Measurements from ENCODE around the gene TLE5. TPM values are rescaled to one million over a fixed set of nuclear protein-coding genes. Genes with fewer than 3 reads are reported as not detected.
A peak's percentile ranks its signal among the peaks of the same experiment; 100 is the strongest.

Gene TLE5
- total RNA-seq, 6 experiments from 2014 or later, result 119 to 198 (median 152) TPM

DNA sequence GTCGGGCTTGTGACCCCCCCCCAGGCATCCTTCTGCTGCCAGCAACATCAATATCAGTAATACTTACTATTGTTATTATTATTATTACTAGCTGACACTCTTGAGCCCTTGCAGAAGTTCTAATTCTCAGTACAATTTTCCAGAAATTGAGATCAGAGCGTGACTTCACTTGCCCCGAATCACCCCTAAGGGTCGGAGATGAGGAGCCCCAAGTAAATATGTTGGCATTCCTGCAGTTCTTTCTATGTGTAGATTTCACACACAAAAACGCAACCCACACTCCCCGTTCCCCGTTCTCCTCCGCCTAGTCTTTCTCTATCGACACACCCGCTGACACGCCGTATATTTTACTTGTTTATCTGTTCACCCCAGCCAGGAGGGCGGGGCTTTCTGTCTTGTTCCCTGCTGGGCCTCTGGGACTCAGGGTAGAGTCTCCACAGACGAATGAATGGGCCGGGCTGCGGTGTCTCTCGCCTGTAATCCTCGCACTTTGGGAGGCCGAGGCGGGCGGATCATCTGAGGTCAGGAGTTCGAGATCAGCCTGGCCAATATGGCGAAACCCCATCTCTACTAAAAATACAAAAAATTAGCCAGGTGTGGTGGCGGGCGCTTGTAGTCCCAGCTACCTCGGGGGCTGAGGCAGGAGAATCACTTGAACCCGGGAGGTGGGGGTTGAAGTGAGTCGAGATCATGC is 14.7 kb downstream of the TLE5 start:
- Histone ChIP-seq H3K36me3 (no peaks in the 10 kb centered on the region), H3K27me3 (no peaks in the 10 kb centered on the region), H3K27ac (no peak overlapping the region), H3K9me3 (no peaks in the 10 kb centered on the region), H3K4me3 (peak overlapping the region in 1 of 3 donors; percentile 13), H3K4me1 (peaks cover 0 to 6% (median 0%) of the 10 kb centered on the region in 4 donors)
- 10% methylated on average over 28 of the region's 28 CpGs for WGBS (ENCODE audit: insufficient coverage, low coverage, low lambda C conversion rate, missing lambda C conversion rate)
- DNase-seq (peak; percentile 75 to 76 (median 75)), ATAC-seq (peak; percentile 85 to 92 (median 89))
- TF ChIP-seq POLR2A (IDR thresholded peaks at IDR 0.05), result no peak
- TF ChIP-seq, protein P1, sequence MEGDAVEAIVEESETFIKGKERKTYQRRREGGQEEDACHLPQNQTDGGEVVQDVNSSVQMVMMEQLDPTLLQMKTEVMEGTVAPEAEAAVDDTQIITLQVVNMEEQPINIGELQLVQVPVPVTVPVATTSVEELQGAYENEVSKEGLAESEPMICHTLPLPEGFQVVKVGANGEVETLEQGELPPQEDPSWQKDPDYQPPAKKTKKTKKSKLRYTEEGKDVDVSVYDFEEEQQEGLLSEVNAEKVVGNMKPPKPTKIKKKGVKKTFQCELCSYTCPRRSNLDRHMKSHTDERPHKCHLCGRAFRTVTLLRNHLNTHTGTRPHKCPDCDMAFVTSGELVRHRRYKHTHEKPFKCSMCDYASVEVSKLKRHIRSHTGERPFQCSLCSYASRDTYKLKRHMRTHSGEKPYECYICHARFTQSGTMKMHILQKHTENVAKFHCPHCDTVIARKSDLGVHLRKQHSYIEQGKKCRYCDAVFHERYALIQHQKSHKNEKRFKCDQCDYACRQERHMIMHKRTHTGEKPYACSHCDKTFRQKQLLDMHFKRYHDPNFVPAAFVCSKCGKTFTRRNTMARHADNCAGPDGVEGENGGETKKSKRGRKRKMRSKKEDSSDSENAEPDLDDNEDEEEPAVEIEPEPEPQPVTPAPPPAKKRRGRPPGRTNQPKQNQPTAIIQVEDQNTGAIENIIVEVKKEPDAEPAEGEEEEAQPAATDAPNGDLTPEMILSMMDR (IDR thresholded peaks at IDR 0.05), result no peak
- intact Hi-C loops (cut with DNase I), result no loop called here

DNA sequence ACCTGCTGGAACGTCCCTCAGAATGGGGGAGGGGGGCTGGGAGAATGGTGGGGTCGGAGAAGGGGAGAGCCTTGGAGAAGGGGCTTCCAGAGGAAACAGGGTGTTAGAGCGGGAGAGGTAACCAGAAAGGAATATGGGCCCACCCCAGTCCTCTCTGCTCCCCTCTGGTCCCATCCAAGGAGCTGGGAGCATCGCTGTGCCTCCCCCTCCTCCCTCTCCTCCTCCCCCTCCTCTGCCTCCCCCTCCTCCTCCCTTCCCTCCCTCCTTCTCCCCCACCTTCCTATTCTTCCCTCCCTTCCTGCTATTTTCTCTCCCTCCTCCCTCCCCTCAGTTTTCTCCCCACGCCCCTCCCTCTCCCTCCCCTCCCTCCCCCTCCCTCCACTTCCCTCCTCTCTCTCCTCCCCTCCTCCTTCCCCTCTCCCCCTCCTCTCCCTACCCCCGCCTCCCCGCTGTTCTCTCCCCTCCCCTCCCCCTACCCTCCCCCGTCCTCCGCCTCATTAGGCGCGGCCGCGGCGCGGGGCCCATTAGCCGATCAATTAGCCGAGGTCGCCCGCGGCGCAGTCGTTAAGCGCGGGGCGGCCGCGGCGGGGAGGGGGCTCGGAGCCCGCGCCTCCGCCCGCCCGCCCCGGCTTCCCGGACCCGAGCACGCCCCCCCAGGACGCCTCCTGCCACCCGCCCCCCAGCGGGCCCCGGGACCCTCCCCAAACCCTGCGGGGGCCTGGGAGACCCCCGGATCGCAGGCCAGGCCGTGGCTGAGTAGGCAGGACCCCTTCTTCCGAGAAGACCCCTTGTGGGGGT is 15.4 kb downstream of the TLE5 start:
- no peak for TF ChIP-seq POLR2A (IDR thresholded peaks at IDR 0.05)
- TF ChIP-seq, protein P1 (IDR thresholded peaks at IDR 0.05), result no peak
- intact Hi-C loops (cut with DNase I), result no loop called here
- Histone ChIP-seq H3K4me1 (peaks cover 0 to 6% (median 0%) of the 10 kb centered on the region in 4 donors), H3K27ac (no peak overlapping the region), H3K4me3 (peak overlapping the region in 1 of 3 donors; percentile 13), H3K9me3 (no peaks in the 10 kb centered on the region), H3K36me3 (no peaks in the 10 kb centered on the region), H3K27me3 (no peaks in the 10 kb centered on the region)
- WGBS (ENCODE audit: insufficient coverage, low coverage, low lambda C conversion rate, missing lambda C conversion rate), result 1% methylated on average over 35 of the region's 47 CpGs
- no peak for ATAC-seq
- no peak for DNase-seq

DNA sequence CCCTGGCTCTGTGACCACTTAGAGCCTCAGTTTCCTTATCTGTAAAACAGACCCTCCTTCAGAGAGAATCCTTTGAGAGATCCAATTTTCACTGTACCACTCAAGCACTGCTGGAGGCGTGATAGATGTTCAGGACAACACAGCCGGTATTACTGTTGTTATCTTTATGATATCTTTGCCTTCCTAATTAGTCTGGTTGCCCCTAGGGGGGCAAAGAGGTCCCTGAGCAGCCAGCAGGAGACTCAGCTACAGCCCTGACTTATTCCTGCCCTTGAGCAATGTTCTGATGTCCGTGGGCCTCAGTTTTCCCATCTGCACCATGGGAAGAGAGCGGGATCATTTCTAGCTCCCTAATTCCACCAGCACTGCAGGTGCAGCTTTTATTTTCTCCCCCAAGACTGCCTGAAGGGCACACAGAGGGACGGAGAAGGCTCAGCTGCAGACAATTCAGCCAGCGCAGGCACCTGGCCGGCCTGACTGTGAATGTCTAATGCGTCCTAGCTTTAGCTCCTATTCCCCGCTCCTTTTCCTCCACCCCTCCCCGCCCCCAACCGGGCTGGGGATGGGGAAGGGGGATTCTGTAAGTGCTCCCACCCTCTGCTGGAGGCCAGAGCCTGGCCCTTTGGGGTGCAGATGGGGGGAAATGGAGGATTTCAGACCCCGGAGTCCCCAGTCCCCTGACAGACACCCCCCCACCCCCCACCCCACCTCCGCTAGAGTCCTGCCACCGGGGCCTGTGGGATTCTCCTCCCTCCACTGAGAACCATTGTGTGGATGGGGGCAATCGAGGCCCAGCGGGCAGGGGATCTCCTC is 16.2 kb downstream of the TLE5 start:
- intact Hi-C loops (cut with DNase I), result no loop called here
- Histone ChIP-seq H3K27me3 (no peaks in the 10 kb centered on the region), H3K36me3 (no peaks in the 10 kb centered on the region), H3K27ac (no peak overlapping the region), H3K9me3 (no peaks in the 10 kb centered on the region), H3K4me3 (no peak overlapping the region), H3K4me1 (peaks cover 0 to 6% (median 0%) of the 10 kb centered on the region in 4 donors)
- TF ChIP-seq, protein P1 (IDR thresholded peaks at IDR 0.05), result no peak
- TF ChIP-seq POLR2A (IDR thresholded peaks at IDR 0.05), result no peak
- ATAC-seq (no peak), DNase-seq (no peak)
- 58% methylated on average over 6 of the region's 16 CpGs for WGBS (ENCODE audit: insufficient coverage, low coverage, low lambda C conversion rate, missing lambda C conversion rate)

DNA sequence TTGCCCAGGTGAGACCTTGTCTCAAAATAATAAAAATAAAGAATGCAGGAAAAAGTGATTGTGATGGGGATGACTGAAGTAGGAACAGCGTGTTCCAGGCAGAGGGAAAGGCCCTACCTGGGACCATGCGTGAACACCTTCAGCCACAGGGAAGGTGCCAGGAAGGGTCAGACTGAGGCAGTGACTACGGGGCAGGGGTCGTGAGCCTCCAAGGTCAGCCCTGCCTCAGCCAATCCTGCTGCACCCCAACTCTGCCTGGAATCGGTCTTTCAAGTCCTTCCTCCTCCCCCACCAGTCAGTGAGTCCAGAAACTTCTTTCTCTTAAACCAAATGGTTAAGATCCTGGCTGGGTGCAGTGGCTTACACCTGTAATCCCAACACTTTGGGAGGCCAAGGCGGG is 17.1 kb downstream of the TLE5 start:
- peaks cover 0 to 6% (median 0%) of the 10 kb centered on the region in 4 donors for H3K4me1 ChIP-seq
- no peak for DNase-seq
- no peaks in the 10 kb centered on the region for H3K9me3 ChIP-seq
- no peaks in the 10 kb centered on the region for H3K36me3 ChIP-seq
- ATAC-seq, result no peak
- WGBS (ENCODE audit: insufficient coverage, low coverage, low lambda C conversion rate, missing lambda C conversion rate), result 70% methylated on average over 5 of the region's 6 CpGs
- intact Hi-C loops (cut with DNase I), result no loop called here
- TF ChIP-seq, protein P1 (IDR thresholded peaks at IDR 0.05), result no peak
- TF ChIP-seq POLR2A (IDR thresholded peaks at IDR 0.05), result no peak
- H3K4me3 ChIP-seq, result no peak overlapping the region
- no peak overlapping the region for H3K27ac ChIP-seq
- no peaks in the 10 kb centered on the region for H3K27me3 ChIP-seq
